ENCODE data around the gene RHOBTB1.

GRCh38 chr10:60930237-60930636, 13.7 kb downstream of the RHOBTB1 start:
- TF ChIP-seq EP300 (IDR thresholded peaks at IDR 0.05) (no peak), CTCF (IDR thresholded peaks at IDR 0.05) (no peak), POLR2AphosphoS5 (IDR thresholded peaks at IDR 0.05) (no peak)

Data from upper lobe of left lung (tissue), 4 donors.